GM21737 (cell line): ENCODE results near the gene OGA.

Experiments used
- ATAC-seq: cut with Tn5 transposase; IDR thresholded peaks from one replicate; pipeline ENCODE4 v1.9.1; 2021; ENCODE audit warnings: mild to moderate bottlenecking, moderate library complexity; ENCODE audit not compliant: unreplicated experiment

The OGA gene

GRCh38 chr10:101818119-101818871 is at the start of gene OGA:
TSS of gene OGA (minus strand) at chr10:101818444. CDS start at chr10:101818022, 422 bp downstream.
- peak; percentile 86 for ATAC-seq

GRCh38 chr10:101867931-101868330 is 49.7 kb upstream of the OGA start:
- no peak for ATAC-seq

- ATAC-seq, result no peak
Observed at GRCh38 chr10:101859530-101859929, 41.3 kb upstream of the OGA start.

- ATAC-seq, result no peak
Observed at GRCh38 chr10:101858723-101859500, 40.7 kb upstream of the OGA start.

GRCh38 chr10:101857802-101858476 is 39.7 kb upstream of the OGA start:
- no peak for ATAC-seq

GRCh38 chr10:101856626-101857025 is 38.4 kb upstream of the OGA start:
- ATAC-seq, result no peak

GRCh38 chr10:101851411-101852116 is 33.3 kb upstream of the OGA start:
- ATAC-seq, result no peak

- no peak for ATAC-seq
Observed at GRCh38 chr10:101850749-101851148, 32.5 kb upstream of the OGA start.

GRCh38 chr10:101848894-101849351 is 30.7 kb upstream of the OGA start:
- no peak for ATAC-seq

- no peak for ATAC-seq
Observed at GRCh38 chr10:101848408-101848807, 30.2 kb upstream of the OGA start.

GRCh38 chr10:101845893-101846292 is 27.6 kb upstream of the OGA start:
- ATAC-seq, result no peak

- ATAC-seq, result no peak
Observed at GRCh38 chr10:101843032-101844021, 25.1 kb upstream of the OGA start, which contains the start of gene KCNIP2. TSS of gene KCNIP2 (minus strand) at chr10:101843800. CDS start at chr10:101843568, 232 bp downstream.

GRCh38 chr10:101841826-101842225 is 23.6 kb upstream of the OGA start:
- no peak for ATAC-seq

- peak; percentile 60 for ATAC-seq
Observed at GRCh38 chr10:101840741-101841453, 22.7 kb upstream of the OGA start.

- ATAC-seq, result no peak
Observed at GRCh38 chr10:101840102-101840684, 21.9 kb upstream of the OGA start.

GRCh38 chr10:101839416-101840063 is 21.3 kb upstream of the OGA start:
- no peak for ATAC-seq

- no peak for ATAC-seq
Observed at GRCh38 chr10:101839002-101839401, 20.8 kb upstream of the OGA start.

- ATAC-seq, result no peak
Observed at GRCh38 chr10:101838416-101838970, 20.2 kb upstream of the OGA start.
